Measurements from ENCODE around the gene DCHS1. TPM values are rescaled to one million over a fixed set of nuclear protein-coding genes. Genes with fewer than 3 reads are reported as not detected.

Gene DCHS1
- total and polyA plus RNA-seq, 9 of the 15 experiments (the other 6 are each of a cell fraction or from before 2014, with no cell fraction given) = 0.04 to 0.49 (median 0.14) TPM; not detected in 2

GRCh38 chr11:6650980-6651379 lies 4.6 kb downstream of the DCHS1 start (continued):
- TF ChIP-seq ZNF518B (CRISPR knock-in tag; IDR thresholded peaks at IDR 0.05) (no peak), TRIM25 (IDR thresholded peaks at IDR 0.05; ENCODE audit: borderline replicate concordance) (no peak), KLF6 (CRISPR knock-in tag; IDR thresholded peaks at IDR 0.05; ENCODE audit: borderline replicate concordance) (no peak), DMBX1 (CRISPR knock-in tag; IDR thresholded peaks at IDR 0.05; ENCODE audit: borderline replicate concordance) (no peak), WHSC1 (IDR thresholded peaks at IDR 0.05; ENCODE audit: low read length) (no peak), KDM4B (IDR thresholded peaks at IDR 0.05; ENCODE audit: borderline replicate concordance in 2 of 2, low read depth in 1 of 2) (no peak), PHB (CRISPR knock-in tag; IDR thresholded peaks at IDR 0.05) (no peak), NFE2 (IDR thresholded peaks at IDR 0.05; ENCODE audit: low read depth) (peak; percentile 40; the same call in 1 of the 2 replicates), SRSF7 (optimal IDR thresholded peaks at IDR 0.05; ENCODE audit: low read depth, low read length) (no peak), ELF2 (CRISPR knock-in tag; IDR thresholded peaks at IDR 0.05) (no peak), ZNF175 (CRISPR knock-in tag; IDR thresholded peaks at IDR 0.05; ENCODE audit: low read depth) (no peak), GTF2E2 (tag; IDR thresholded peaks at IDR 0.05) (no peak), FOXP1 (CRISPR knock-in tag; IDR thresholded peaks at IDR 0.05) (no peak), DACH1 (IDR thresholded peaks at IDR 0.05; ENCODE audit: partially characterized antibody) (no peak), ZNF324 (CRISPR knock-in tag; IDR thresholded peaks at IDR 0.05) (no peak), NONO (IDR thresholded peaks at IDR 0.05; ENCODE audit: low read depth in 2 of 2, low read length in 1 of 2) (no peak), MIER1 (IDR thresholded peaks at IDR 0.05; ENCODE audit: low read depth) (no peak), ZNF398 (CRISPR knock-in tag; IDR thresholded peaks at IDR 0.05) (no peak), ATF7 (IDR thresholded peaks at IDR 0.05) (peak; percentile 59; the same call in 1 of the 2 replicates)
- TF ChIP-seq, protein P1, sequence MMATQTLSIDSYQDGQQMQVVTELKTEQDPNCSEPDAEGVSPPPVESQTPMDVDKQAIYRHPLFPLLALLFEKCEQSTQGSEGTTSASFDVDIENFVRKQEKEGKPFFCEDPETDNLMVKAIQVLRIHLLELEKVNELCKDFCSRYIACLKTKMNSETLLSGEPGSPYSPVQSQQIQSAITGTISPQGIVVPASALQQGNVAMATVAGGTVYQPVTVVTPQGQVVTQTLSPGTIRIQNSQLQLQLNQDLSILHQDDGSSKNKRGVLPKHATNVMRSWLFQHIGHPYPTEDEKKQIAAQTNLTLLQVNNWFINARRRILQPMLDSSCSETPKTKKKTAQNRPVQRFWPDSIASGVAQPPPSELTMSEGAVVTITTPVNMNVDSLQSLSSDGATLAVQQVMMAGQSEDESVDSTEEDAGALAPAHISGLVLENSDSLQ (IDR thresholded peaks at IDR 0.05) = peak; percentile 38; the same call in 1 of the 2 replicates
- TF ChIP-seq, protein P2, sequence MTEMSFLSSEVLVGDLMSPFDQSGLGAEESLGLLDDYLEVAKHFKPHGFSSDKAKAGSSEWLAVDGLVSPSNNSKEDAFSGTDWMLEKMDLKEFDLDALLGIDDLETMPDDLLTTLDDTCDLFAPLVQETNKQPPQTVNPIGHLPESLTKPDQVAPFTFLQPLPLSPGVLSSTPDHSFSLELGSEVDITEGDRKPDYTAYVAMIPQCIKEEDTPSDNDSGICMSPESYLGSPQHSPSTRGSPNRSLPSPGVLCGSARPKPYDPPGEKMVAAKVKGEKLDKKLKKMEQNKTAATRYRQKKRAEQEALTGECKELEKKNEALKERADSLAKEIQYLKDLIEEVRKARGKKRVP (CRISPR knock-in tag; IDR thresholded peaks at IDR 0.05) = no peak

Data from K562 (cell line).